Epithelial cell of proximal tubule (primary cell): ENCODE measurements around the gene FRMPD4. TPM values are rescaled to one million over a fixed set of nuclear protein-coding genes. Genes with fewer than 3 reads are reported as not detected.

Experiments
- DNase-seq: peaks from one replicate; pipeline ENCODE4 v3.0.0-alpha.2; 2011; ENCODE audit warnings: low read depth
- H3K4me3 ChIP-seq: 2 replicates; pipeline ENCODE4 v1.5.1; 2011; ENCODE audit warnings: low read depth, mild to moderate bottlenecking, low read length
- total RNA-seq: library from RNA; depleted of rRNA; stranded (reverse); fragments of >200 nt; gene quantifications from 2 replicates; pipeline ENCODE4 v1.2.3, GENCODE V29; 2015
- TF ChIP-seq, protein P1 (sequence below): conservative IDR thresholded peaks from 2 replicates; pipeline ENCODE4 v1.5.1; 2012; ENCODE audit warnings: low read depth, mild to moderate bottlenecking, low read length

The FRMPD4 gene
- total RNA-seq, 1 donor from 2014 or later = 0.06 TPM

DNA sequence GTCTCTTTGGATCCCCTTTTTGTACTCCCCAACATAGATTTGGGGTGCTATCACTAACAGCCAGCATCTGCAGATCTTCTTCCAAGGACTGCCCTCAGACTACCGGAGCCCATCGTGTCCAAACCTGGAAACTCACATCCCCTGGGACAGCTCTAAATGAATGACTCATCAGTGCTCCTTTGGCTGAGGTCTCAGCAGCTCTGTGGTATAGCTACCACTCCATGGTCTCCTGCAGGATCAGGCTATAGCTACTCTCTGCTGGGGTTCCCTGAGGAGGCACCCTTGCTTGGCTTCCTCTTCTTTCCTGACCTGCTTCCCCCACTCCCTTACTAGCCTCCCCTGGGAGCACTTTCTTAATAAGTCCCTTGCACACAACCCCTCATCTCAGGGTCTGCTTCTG is 555.5 kb downstream of the FRMPD4 start:
- H3K4me3 ChIP-seq = no peak overlapping the region
- DNase-seq = no peak
- TF ChIP-seq, protein P1, sequence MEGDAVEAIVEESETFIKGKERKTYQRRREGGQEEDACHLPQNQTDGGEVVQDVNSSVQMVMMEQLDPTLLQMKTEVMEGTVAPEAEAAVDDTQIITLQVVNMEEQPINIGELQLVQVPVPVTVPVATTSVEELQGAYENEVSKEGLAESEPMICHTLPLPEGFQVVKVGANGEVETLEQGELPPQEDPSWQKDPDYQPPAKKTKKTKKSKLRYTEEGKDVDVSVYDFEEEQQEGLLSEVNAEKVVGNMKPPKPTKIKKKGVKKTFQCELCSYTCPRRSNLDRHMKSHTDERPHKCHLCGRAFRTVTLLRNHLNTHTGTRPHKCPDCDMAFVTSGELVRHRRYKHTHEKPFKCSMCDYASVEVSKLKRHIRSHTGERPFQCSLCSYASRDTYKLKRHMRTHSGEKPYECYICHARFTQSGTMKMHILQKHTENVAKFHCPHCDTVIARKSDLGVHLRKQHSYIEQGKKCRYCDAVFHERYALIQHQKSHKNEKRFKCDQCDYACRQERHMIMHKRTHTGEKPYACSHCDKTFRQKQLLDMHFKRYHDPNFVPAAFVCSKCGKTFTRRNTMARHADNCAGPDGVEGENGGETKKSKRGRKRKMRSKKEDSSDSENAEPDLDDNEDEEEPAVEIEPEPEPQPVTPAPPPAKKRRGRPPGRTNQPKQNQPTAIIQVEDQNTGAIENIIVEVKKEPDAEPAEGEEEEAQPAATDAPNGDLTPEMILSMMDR = no peak

DNA sequence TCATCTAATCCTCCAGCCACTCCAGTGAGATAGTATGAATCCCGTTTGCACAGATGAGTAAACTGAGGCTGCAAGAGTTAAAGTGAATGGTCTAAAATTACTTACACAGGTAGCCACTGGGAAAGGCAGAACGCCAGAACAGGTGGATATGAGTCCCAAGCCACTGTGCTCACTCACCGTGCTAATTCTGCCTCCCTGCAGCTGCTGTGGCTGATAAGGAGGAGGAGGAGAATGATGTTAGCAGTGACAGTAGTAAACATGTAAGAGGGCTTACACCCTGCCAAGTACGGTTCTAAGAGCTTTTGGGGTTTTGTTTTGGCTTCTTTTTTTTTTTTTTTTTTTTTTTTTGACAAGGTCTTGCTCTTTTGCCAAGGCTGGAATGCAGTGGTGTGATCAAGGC is 562.5 kb downstream of the FRMPD4 start:
- H3K4me3 ChIP-seq = no peak overlapping the region
- TF ChIP-seq, protein P1 = no peak
- no peak for DNase-seq

DNA sequence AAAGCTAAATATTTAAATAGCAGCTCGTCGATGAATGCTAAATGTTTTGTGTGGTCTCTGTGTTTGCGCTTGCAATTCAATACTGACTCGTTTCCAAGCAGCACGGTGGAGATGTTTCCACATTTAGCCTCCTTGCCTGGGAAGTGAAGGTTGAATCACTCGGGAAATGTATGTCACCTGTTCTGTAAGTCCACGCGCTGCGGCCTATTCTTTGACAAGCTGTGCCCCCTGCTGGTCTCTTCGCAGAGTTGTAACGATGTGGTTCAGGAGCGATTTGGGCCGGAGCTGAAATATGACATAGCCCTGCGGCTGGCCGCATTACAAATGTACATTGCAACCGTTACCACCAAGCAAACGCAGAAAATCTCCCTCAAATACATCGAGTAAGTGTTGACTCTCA is 563.4 kb downstream of the FRMPD4 start:
- no peak overlapping the region for H3K4me3 ChIP-seq
- peak; percentile 18 for DNase-seq
- TF ChIP-seq, protein P1 = peak; percentile 69

DNA sequence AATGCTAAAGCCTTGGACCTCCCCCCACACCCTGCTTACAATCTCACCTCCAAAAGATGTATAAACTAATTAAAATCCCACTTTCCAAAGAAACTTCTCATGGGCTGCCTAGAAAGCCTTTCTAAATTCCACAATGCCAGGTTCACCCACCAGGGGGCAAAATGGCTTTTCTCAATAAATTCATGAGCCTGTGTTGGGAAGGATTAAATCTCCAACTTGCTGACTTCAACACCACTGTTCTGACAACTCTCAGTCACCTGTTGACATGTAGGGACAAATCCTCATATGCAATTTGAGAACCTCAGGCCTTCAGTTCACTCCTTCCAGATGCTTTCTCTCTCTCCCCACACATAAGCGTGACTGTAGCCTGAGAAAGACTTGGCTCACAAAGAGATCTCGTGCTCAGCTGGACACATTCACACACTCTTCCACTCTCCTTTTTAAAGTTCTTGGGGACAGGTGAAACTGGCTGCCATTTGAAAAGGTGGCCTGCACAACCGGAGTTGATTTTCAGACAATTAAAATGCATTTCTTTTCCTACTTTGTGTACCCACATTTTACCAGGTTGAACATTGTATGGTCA is 564.3 kb downstream of the FRMPD4 start:
- no peak for DNase-seq
- no peak overlapping the region for H3K4me3 ChIP-seq
- TF ChIP-seq, protein P1 = peak; percentile 50

DNA sequence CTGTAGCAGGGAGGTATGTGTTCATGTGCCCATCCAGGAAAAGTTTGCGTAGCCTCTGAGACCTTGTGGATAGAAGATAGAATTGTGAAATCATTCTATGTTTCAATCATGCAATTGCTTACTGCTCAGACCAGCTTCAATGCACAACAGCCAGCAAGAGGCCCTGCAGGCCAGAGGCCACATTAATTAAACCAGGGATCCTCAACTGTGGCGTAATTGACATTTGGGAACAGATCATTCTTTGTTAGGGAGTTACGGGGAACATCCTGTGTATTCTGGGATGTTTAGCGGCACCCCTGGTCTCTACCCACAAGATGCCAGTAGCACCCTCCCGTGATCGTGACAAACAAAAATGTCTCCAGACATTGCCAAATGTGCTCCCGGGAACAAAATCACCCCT is 566.4 kb downstream of the FRMPD4 start:
- DNase-seq = no peak
- no peak overlapping the region for H3K4me3 ChIP-seq
- TF ChIP-seq, protein P1 = no peak

DNA sequence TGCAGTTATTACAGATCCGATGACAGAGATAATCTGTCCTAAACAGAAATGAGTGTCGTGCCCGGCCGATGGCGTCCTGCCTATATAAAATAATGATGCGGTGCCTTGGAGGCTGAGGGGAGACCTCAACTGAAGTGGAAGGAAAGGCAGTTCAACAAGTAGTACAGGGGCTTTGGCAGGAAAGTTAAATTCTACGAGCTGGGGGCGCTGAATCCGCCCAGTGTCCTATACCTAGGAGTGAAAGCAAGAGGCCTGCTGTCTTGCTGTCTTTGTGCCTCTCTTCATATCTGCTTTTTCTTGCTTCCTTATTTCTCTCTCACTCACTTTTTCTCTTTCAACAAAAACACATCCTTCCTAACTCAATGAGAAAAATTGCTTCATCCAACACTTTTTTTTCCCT is 570.8 kb downstream of the FRMPD4 start:
- TF ChIP-seq, protein P1 = no peak
- DNase-seq = no peak
- no peak overlapping the region for H3K4me3 ChIP-seq

DNA sequence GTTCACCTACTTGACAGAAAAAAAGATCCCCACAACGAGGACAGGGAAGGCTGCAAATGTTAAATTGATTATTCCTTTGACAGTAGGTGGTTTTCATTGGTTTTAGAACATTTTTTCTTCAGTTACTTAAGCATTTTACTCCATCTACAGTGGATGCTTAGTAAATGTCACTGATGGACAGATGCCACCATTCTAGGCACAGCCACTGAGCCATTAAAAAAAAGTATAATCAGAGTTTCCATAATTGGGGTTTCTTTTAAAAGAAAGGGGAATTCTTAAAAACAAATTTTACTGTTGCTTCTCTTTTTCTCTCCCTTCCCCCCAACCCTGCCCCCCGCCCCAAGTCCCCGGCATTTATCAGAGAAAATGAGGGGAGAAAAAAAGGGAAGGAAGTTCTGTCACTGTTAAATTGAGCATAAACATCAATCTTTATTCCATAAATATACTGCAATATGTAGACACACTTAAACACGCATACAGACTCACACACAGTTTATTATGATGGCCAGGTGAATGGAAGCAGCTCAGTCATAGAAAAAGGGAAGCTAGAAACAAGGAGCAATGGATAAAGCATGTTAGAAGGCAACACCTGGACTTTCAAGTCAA is 573.3 kb downstream of the FRMPD4 start:
- TF ChIP-seq, protein P1 = no peak
- no peak for DNase-seq
- H3K4me3 ChIP-seq = no peak overlapping the region
